Loucy (cell line): ENCODE results near the gene DSE.

Source experiments
- H2AFZ ChIP-seq: fragments of 200-600 bp; sonication (generic); 2 replicates; pipeline ENCODE4 v1.6.0; 2016; ENCODE audit warnings: antibody characterized with exemption, mild to moderate bottlenecking, low read length, moderate library complexity
- H3F3A ChIP-seq: fragments of 200-600 bp; 2 replicates; pipeline ENCODE4 v1.6.0; 2016; ENCODE audit warnings: antibody characterized with exemption, low read depth, mild to moderate bottlenecking
- H3K27me3 ChIP-seq: fragments of 200-600 bp; sonication (generic); 2 replicates; pipeline ENCODE4 v1.6.1; 2014; ENCODE audit warnings: low read length, mild to moderate bottlenecking; ENCODE audit not compliant: insufficient read depth, poor library complexity, severe bottlenecking
- H3K36me3 ChIP-seq: fragments of 200-600 bp; sonication (generic); 2 replicates; pipeline ENCODE4 v1.6.1; 2016; ENCODE audit warnings: low read length; ENCODE audit not compliant: insufficient read depth
- H3K4me1 ChIP-seq: fragments of 200-600 bp; sonication (generic); 2 replicates; pipeline ENCODE4 v1.5.1; 2014; ENCODE audit warnings: low read length, mild to moderate bottlenecking; ENCODE audit not compliant: insufficient read depth, poor library complexity, severe bottlenecking
- H3K4me2 ChIP-seq: fragments of 200-600 bp; sonication (generic); 2 replicates; pipeline ENCODE4 v1.6.0; 2014; ENCODE audit warnings: antibody characterized with exemption, low read length, low read depth, mild to moderate bottlenecking; ENCODE audit not compliant: poor library complexity, severe bottlenecking
- H3K4me3 ChIP-seq: fragments of 200-600 bp; sonication (generic); 2 replicates; pipeline ENCODE4 v1.5.1; 2014; ENCODE audit warnings: low read length, mild to moderate bottlenecking, mixed read lengths; ENCODE audit not compliant: poor library complexity, severe bottlenecking
- H3K79me2 ChIP-seq: fragments of 200-600 bp; sonication (generic); 2 replicates; pipeline ENCODE4 v1.6.1; 2014; ENCODE audit warnings: low read length; ENCODE audit not compliant: insufficient read depth
- H3K9ac ChIP-seq: fragments of 200-600 bp; sonication (generic); 2 replicates; pipeline ENCODE4 v1.6.0; 2014; ENCODE audit warnings: mild to moderate bottlenecking, low read depth, low read length, moderate library complexity; ENCODE audit not compliant: poor library complexity, severe bottlenecking
- H3K9me2 ChIP-seq: fragments of 200-600 bp; sonication (generic); replicated peaks from 2 replicates; pipeline ENCODE4 v1.6.1; 2016; ENCODE audit warnings: low read depth, low read length, mixed read lengths
- H3K9me3 ChIP-seq: fragments of 200-600 bp; sonication (generic); 2 replicates; pipeline ENCODE4 v1.6.1; 2014; ENCODE audit warnings: mild to moderate bottlenecking, antibody characterized with exemption, low read length, low read depth; ENCODE audit not compliant: insufficient read depth
- H4K20me1 ChIP-seq: fragments of 200-600 bp; sonication (generic); 2 replicates; pipeline ENCODE4 v1.6.0; 2014; ENCODE audit warnings: antibody characterized with exemption, low read length, mild to moderate bottlenecking; ENCODE audit not compliant: insufficient read depth, poor library complexity, severe bottlenecking
- EZH2phosphoT487 ChIP-seq: fragments of 200-600 bp; IDR thresholded peaks from 2 replicates; pipeline ENCODE4 v1.6.1; 2018; ENCODE audit warnings: antibody characterized with exemption, mild to moderate bottlenecking, moderate library complexity, borderline replicate concordance
- TF ChIP-seq, protein P1 (sequence below): fragments of 200-600 bp; sonication (generic); conservative IDR thresholded peaks from 2 replicates; pipeline ENCODE4 v1.5.1; 2014; ENCODE audit warnings: mild to moderate bottlenecking, antibody characterized with exemption, low read length

The DSE gene

DNA sequence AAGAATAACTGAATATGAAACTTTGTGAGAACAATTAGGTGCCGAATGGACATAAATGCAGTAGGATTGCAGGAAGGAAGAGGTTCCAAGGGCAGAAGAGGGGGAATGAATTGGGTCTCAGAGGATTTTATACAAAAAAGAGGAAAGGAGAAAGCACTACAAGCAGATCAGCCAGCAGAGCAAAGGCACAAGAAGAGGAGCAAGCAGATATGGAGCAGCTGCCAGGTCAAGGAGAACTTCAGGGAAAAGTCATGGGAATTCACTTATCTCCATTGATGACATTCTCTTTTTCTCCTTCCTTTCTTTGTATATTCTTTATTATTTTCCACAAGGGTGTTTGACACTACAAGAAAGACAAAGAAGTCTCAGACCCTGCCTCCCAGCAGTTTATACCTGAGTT is 9.6 kb downstream of the DSE start:
- Histone ChIP-seq H3K79me2 (no peaks in the 10 kb centered on the region), H3K36me3 (no peaks in the 10 kb centered on the region), H3F3A (no peaks in the 10 kb centered on the region), H3K9ac (no peak overlapping the region), H2AFZ (no peak overlapping the region), H3K27me3 (no peaks in the 10 kb centered on the region), H3K4me3 (no peak overlapping the region), H3K9me3 (no peaks in the 10 kb centered on the region), H3K9me2 (no peaks in the 10 kb centered on the region), H3K4me2 (no peak overlapping the region), H3K4me1 (no peaks in the 10 kb centered on the region), H4K20me1 (no peaks in the 10 kb centered on the region)
- TF ChIP-seq, protein P1, sequence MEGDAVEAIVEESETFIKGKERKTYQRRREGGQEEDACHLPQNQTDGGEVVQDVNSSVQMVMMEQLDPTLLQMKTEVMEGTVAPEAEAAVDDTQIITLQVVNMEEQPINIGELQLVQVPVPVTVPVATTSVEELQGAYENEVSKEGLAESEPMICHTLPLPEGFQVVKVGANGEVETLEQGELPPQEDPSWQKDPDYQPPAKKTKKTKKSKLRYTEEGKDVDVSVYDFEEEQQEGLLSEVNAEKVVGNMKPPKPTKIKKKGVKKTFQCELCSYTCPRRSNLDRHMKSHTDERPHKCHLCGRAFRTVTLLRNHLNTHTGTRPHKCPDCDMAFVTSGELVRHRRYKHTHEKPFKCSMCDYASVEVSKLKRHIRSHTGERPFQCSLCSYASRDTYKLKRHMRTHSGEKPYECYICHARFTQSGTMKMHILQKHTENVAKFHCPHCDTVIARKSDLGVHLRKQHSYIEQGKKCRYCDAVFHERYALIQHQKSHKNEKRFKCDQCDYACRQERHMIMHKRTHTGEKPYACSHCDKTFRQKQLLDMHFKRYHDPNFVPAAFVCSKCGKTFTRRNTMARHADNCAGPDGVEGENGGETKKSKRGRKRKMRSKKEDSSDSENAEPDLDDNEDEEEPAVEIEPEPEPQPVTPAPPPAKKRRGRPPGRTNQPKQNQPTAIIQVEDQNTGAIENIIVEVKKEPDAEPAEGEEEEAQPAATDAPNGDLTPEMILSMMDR = no peak
- TF ChIP-seq EZH2phosphoT487 = no peak

DNA sequence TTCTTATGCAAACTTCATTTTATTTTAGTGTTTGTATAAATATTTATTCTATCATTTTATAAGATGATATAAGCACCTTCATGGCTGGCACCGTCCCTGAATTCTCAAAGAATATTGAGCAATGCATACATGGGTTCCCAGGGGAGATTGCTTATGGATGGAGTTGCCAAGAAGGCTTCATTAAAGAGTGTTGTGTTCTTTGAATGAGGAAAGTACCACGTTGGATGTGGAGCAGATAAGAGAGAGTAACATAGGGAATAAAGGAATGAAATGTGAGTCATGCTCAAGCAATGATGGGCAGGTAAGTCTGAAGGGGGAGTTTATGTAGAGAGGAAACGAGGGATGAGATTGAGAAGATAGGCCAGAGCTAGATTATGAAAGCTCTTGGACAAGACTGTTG is 10.3 kb downstream of the DSE start:
- no peaks in the 10 kb centered on the region for H3K4me1 ChIP-seq
- H3K9me2 ChIP-seq = no peaks in the 10 kb centered on the region
- H3K9ac ChIP-seq = no peak overlapping the region
- H2AFZ ChIP-seq = no peak overlapping the region
- no peak overlapping the region for H3K4me2 ChIP-seq
- no peaks in the 10 kb centered on the region for H4K20me1 ChIP-seq
- no peaks in the 10 kb centered on the region for H3K27me3 ChIP-seq
- no peaks in the 10 kb centered on the region for H3K79me2 ChIP-seq
- no peak overlapping the region for H3K4me3 ChIP-seq
- H3F3A ChIP-seq = no peaks in the 10 kb centered on the region
- H3K9me3 ChIP-seq = no peaks in the 10 kb centered on the region
- no peaks in the 10 kb centered on the region for H3K36me3 ChIP-seq
- TF ChIP-seq EZH2phosphoT487 = no peak
- TF ChIP-seq, protein P1 = no peak

DNA sequence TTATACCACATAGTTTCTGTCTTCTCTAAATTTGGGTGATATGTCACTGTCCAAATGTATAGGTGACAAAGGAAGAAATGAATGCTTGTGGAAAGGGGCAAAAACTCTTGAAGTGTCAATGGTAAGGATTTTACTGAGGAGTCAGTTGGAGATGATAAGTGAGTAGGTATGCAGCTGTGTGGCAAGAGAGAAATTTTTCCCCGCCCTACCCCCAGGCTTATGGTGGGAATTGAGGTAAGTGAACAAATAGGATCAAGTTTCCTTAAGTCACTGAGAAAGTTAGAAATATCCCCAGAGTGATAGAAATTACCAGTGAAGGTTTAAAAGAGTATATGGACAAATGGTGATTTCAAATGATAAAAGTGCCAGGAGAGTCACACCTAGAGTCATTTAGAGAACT is 11.8 kb downstream of the DSE start:
- Histone ChIP-seq H3K27me3 (no peaks in the 10 kb centered on the region), H3K9ac (no peak overlapping the region), H3K9me2 (no peaks in the 10 kb centered on the region), H3K79me2 (no peaks in the 10 kb centered on the region), H3K4me3 (no peak overlapping the region), H3K4me2 (no peak overlapping the region), H3K9me3 (no peaks in the 10 kb centered on the region), H3K36me3 (no peaks in the 10 kb centered on the region), H3F3A (no peaks in the 10 kb centered on the region), H2AFZ (no peak overlapping the region), H4K20me1 (no peaks in the 10 kb centered on the region), H3K4me1 (no peaks in the 10 kb centered on the region)
- no peak for TF ChIP-seq EZH2phosphoT487

DNA sequence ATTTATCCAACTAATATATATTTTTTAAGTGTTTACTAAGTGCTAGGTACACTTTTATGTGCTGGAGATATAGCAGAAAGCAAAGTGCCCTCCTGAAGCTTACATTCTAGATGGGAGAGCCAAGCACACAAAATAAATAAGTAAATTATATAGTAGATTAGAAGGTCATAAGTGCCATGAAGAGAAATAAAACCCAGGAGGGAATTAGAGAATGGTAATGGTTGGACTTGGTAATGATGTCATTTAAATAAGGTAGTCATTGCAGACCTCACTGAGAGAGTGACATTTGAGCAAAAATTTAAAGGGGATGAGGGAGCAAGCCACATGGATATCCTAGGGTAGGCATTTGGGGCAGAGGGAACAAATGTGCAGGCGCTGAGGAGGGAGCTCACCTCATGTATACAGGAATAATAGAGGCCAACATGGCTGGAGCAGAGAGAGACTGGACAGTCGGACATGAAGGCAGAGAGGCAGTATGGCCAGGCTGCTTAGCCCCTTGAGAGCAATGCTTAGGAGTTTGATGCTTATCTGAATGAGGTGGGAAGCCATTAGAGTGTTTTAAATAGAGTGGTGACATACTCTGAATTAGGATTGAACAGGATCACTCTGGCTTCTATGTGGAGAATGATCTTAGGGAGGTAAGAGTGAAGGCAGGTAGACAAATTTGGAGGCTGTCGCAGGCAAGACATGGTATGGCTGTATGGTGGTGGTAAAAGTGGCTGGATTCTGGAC is 14.1 kb downstream of the DSE start:
- H3K36me3 ChIP-seq = no peaks in the 10 kb centered on the region
- no peak overlapping the region for H3K9ac ChIP-seq
- H2AFZ ChIP-seq = no peak overlapping the region
- no peak overlapping the region for H3K4me2 ChIP-seq
- no peaks in the 10 kb centered on the region for H3K79me2 ChIP-seq
- H3K4me1 ChIP-seq = peaks cover 11% of the 10 kb centered on the region
- H4K20me1 ChIP-seq = no peaks in the 10 kb centered on the region
- H3K9me3 ChIP-seq = no peaks in the 10 kb centered on the region
- no peaks in the 10 kb centered on the region for H3K9me2 ChIP-seq
- no peak for TF ChIP-seq EZH2phosphoT487
- TF ChIP-seq, protein P1 = no peak
- no peak overlapping the region for H3K4me3 ChIP-seq
- H3F3A ChIP-seq = no peaks in the 10 kb centered on the region
- H3K27me3 ChIP-seq = no peaks in the 10 kb centered on the region
